Effector memory CD4-positive, alpha-beta T cell (primary cell): ENCODE results near the gene APBB3.

Experiments used
- DNase-seq, 3 donors: peaks; one replicate each; pipeline ENCODE4 v3.0.0-alpha.2; 2020
- H3K27ac ChIP-seq: 2 replicates; pipeline ENCODE4 v1.7.0; 2013; ENCODE audit warnings: mild to moderate bottlenecking, low read length, moderate library complexity; ENCODE audit not compliant: insufficient read depth, poor library complexity, severe bottlenecking
- H3K27me3 ChIP-seq: replicated peaks from 2 replicates; pipeline ENCODE4 v1.7.0; 2013; ENCODE audit warnings: mild to moderate bottlenecking, low read length; ENCODE audit not compliant: insufficient read depth, control insufficient read depth, poor library complexity, severe bottlenecking
- H3K36me3 ChIP-seq: 2 replicates; pipeline ENCODE4 v1.7.0; 2013; ENCODE audit warnings: mild to moderate bottlenecking, low read length, moderate library complexity; ENCODE audit not compliant: control insufficient read depth, insufficient read depth
- H3K4me1 ChIP-seq: 2 replicates; pipeline ENCODE4 v1.7.0; 2013; ENCODE audit warnings: low read length, mild to moderate bottlenecking; ENCODE audit not compliant: control insufficient read depth, insufficient read depth, poor library complexity, severe bottlenecking
- H3K4me3 ChIP-seq: 2 replicates; pipeline ENCODE4 v1.7.0; 2013; ENCODE audit warnings: low read length, low read depth, mild to moderate bottlenecking; ENCODE audit not compliant: insufficient read depth, poor library complexity, severe bottlenecking
- H3K9me3 ChIP-seq: 2 replicates; pipeline ENCODE4 v1.7.0; 2013; ENCODE audit warnings: mild to moderate bottlenecking, low read length, moderate library complexity; ENCODE audit not compliant: control insufficient read depth

Gene APBB3

GRCh38 chr5:140548300-140548688 is 16.1 kb downstream of the APBB3 start:
- Histone ChIP-seq H3K4me3 (peak overlapping the region; percentile 71), H3K27me3 (no peaks in the 10 kb centered on the region), H3K36me3 (peaks cover 37% of the 10 kb centered on the region), H3K4me1 (peaks cover 23% of the 10 kb centered on the region), H3K9me3 (no peaks in the 10 kb centered on the region), H3K27ac (peak overlapping the region; percentile 83)
- no peak for DNase-seq

- Histone ChIP-seq H3K36me3 (peaks cover 41% of the 10 kb centered on the region), H3K4me1 (peaks cover 23% of the 10 kb centered on the region), H3K4me3 (peak within 1 kb of the TSS; percentile 71), H3K9me3 (no peaks in the 10 kb centered on the region), H3K27ac (peak within 1 kb of the TSS; percentile 83), H3K27me3 (no peaks in the 10 kb centered on the region)
- DNase-seq: peak; percentile 69 to 83 (median 78)
Observed at GRCh38 chr5:140547508-140548299, 16.7 kb downstream of the APBB3 start, which contains the start of gene EIF4EBP3. EIF4EBP3 (plus strand) TSS chr5:140547662; CDS start chr5:140547738, 76 bp downstream.

- Histone ChIP-seq H3K36me3 (peaks cover 42% of the 10 kb centered on the region), H3K4me3 (peak overlapping the region; percentile 71), H3K27ac (peak overlapping the region; percentile 83), H3K27me3 (no peaks in the 10 kb centered on the region), H3K9me3 (no peaks in the 10 kb centered on the region), H3K4me1 (peaks cover 23% of the 10 kb centered on the region)
- no peak for DNase-seq
Observed at GRCh38 chr5:140546851-140547507, 17.4 kb downstream of the APBB3 start.

GRCh38 chr5:140545606-140546005 is 18.8 kb downstream of the APBB3 start:
- Histone ChIP-seq H3K27ac (no peak overlapping the region), H3K36me3 (peaks cover 43% of the 10 kb centered on the region), H3K27me3 (no peaks in the 10 kb centered on the region), H3K9me3 (no peaks in the 10 kb centered on the region), H3K4me1 (peaks cover 23% of the 10 kb centered on the region), H3K4me3 (no peak overlapping the region)
- no peak for DNase-seq

GRCh38 chr5:140544986-140545385 is 19.4 kb downstream of the APBB3 start:
- H3K4me1 ChIP-seq: peaks cover 23% of the 10 kb centered on the region
- H3K27ac ChIP-seq: no peak overlapping the region
- peaks cover 43% of the 10 kb centered on the region for H3K36me3 ChIP-seq
- no peaks in the 10 kb centered on the region for H3K27me3 ChIP-seq
- DNase-seq: no peak
- no peaks in the 10 kb centered on the region for H3K9me3 ChIP-seq
- H3K4me3 ChIP-seq: no peak overlapping the region

- Histone ChIP-seq H3K4me3 (no peak overlapping the region), H3K9me3 (no peaks in the 10 kb centered on the region), H3K27ac (no peak overlapping the region), H3K27me3 (no peaks in the 10 kb centered on the region), H3K36me3 (peaks cover 55% of the 10 kb centered on the region), H3K4me1 (peaks cover 12% of the 10 kb centered on the region)
- no peak for DNase-seq
Observed at GRCh38 chr5:140542972-140543371, 21.4 kb downstream of the APBB3 start.

GRCh38 chr5:140540227-140540626 is 24.2 kb downstream of the APBB3 start:
- DNase-seq: no peak
- no peak overlapping the region for H3K27ac ChIP-seq
- no peaks in the 10 kb centered on the region for H3K9me3 ChIP-seq
- no peak overlapping the region for H3K4me3 ChIP-seq
- peaks cover 67% of the 10 kb centered on the region for H3K36me3 ChIP-seq
- H3K27me3 ChIP-seq: no peaks in the 10 kb centered on the region
- no peaks in the 10 kb centered on the region for H3K4me1 ChIP-seq

- H3K9me3 ChIP-seq: no peaks in the 10 kb centered on the region
- H3K4me1 ChIP-seq: no peaks in the 10 kb centered on the region
- no peak overlapping the region for H3K27ac ChIP-seq
- peaks cover 47% of the 10 kb centered on the region for H3K36me3 ChIP-seq
- no peak overlapping the region for H3K4me3 ChIP-seq
- H3K27me3 ChIP-seq: no peaks in the 10 kb centered on the region
- DNase-seq: no peak
Observed at GRCh38 chr5:140524003-140524402, 40.4 kb downstream of the APBB3 start.

- Histone ChIP-seq H3K9me3 (no peaks in the 10 kb centered on the region), H3K4me1 (no peaks in the 10 kb centered on the region), H3K27me3 (no peaks in the 10 kb centered on the region), H3K4me3 (no peak overlapping the region), H3K27ac (no peak overlapping the region), H3K36me3 (peaks cover 56% of the 10 kb centered on the region)
- DNase-seq: no peak
Observed at GRCh38 chr5:140513124-140513523, 51.3 kb downstream of the APBB3 start.

- H3K27me3 ChIP-seq: no peaks in the 10 kb centered on the region
- no peak for DNase-seq
- H3K36me3 ChIP-seq: peaks cover 79% of the 10 kb centered on the region
- no peak overlapping the region for H3K4me3 ChIP-seq
- H3K27ac ChIP-seq: no peak overlapping the region
- no peaks in the 10 kb centered on the region for H3K9me3 ChIP-seq
- H3K4me1 ChIP-seq: no peaks in the 10 kb centered on the region
Observed at GRCh38 chr5:140509898-140510297, 54.5 kb downstream of the APBB3 start.
